ENCODE results near the gene SELL. TPM values are rescaled to one million over a fixed set of nuclear protein-coding genes. Genes with fewer than 3 reads are reported as not detected.
"Not testable (repeated sequence)": the region's sequence is repeated elsewhere in the genome, so short reads cannot be mapped to it uniquely, and the experiment has no call there.

The SELL gene
- 4.0 TPM for total RNA-seq
- long read RNA-seq, transcript SELL-201 (9 exons, 2,436 nt) = major isoform, 6 of 6 reads
- long read RNA-seq, partial matches to known transcripts = 0 of 6 reads
- long read RNA-seq, other reads (novel, unspliced or antisense) = 0 of 6 reads

DNA sequence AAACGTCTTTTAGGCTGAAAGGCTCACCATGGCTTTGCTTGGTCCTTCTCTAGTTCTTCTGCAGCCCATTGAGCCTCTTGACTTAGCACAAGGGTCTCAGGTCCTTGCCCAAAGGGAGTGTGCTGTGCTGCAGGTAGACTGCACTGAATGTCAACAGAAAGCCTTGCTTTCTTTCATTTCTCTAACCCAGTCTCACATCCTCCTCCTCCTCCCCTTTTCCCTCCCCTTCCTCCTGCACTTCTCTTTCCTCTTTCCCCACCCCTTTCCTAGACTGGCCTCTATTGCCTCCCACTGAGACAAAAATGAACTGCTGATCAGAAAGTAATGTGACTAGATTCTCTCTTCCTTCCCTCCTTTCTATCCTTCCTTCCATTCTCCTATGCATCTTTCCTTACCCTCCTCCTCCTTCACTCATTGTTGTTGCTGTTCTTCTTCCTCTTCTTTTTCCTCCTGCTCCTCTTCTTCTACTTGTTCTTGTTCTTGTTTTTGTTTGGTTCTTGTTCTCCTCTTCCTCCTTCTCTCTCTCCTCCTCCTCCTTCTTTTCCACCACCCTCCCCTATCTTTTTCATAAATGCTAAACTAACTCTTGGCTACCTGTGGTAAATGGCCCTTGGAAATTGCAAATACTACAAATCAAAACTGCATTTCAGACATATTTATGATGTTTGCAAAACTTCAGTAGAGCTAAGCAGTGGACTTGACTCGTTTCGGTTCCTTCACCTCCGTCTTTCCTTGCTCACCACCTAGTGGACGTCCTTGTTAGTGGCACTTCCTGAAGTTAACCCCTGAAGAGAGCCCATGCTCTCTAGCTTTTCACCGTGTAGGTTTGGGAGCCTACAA, at the start of gene SELL:
Gene SELL (minus strand): TSS at position 152 of the 840 bp plus-strand sequence. CDS start 122 bp downstream, at position 30.
- intact Hi-C loops (cut with DNase I) = loop anchor here (5.0 kb wide), 1 partner anchor 109 kb away; no protein-coding TSS in a partner anchor
- peak; percentile 77 for DNase-seq (ENCODE audit: low spot score)

DNA sequence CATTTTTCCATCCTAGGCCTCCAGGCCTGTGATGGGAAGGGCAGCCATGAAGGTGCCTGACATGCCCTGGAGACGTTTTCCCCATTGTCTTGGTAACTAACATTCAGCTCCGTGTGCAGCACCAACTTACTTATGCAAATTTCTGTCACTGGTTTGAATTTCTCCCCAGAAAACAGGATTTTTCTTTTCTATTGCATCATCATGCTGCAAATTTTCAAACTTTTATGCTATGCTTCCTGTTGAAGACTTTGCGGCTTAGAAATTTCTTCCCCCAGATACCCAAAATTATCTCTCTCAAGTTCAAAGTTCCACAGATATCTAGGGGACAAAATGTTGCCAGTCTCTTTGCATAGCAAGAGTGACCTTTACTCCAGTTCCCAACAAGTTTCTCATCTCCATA, 47.6 kb upstream of the SELL start:
- intact Hi-C loops (cut with DNase I) = no loop called here
- DNase-seq (ENCODE audit: low spot score) = no peak

DNA sequence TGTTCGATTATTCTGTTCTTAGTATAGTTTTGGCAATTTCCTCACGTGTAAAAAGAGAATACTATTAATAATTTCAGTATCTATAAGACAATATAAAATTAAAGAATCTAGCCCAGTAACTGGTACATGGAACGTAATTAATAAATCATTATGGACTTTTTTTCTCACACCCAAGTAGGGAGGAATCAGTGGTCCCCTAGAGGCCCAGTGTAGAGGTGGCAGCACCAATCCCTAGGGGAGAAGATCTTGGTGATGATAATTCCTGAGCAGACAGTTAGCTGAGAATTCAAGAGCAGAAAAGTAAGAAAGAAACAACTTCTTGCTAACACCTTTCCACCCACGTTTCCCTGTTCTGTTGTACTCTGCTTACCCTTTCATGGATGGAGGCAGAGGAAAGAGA, 42.1 kb upstream of the SELL start:
- intact Hi-C loops (cut with DNase I) = no loop called here
- no peak for DNase-seq (ENCODE audit: low spot score)

GRCh38 chr1:169750041-169750440, 38.6 kb upstream of the SELL start:
- intact Hi-C loops (cut with DNase I) = no loop called here
- no peak for DNase-seq (ENCODE audit: low spot score)

GRCh38 chr1:169746550-169746949, 35.1 kb upstream of the SELL start:
- intact Hi-C loops (cut with DNase I) = no loop called here
- no peak for DNase-seq (ENCODE audit: low spot score)

GRCh38 chr1:169745015-169745861, 33.8 kb upstream of the SELL start:
- DNase-seq (ENCODE audit: low spot score) = no peak
- intact Hi-C loops (cut with DNase I) = no loop called here

GRCh38 chr1:169741666-169742394, 30.4 kb upstream of the SELL start:
- intact Hi-C loops (cut with DNase I) = no loop called here
- DNase-seq (ENCODE audit: low spot score) = no peak

DNA sequence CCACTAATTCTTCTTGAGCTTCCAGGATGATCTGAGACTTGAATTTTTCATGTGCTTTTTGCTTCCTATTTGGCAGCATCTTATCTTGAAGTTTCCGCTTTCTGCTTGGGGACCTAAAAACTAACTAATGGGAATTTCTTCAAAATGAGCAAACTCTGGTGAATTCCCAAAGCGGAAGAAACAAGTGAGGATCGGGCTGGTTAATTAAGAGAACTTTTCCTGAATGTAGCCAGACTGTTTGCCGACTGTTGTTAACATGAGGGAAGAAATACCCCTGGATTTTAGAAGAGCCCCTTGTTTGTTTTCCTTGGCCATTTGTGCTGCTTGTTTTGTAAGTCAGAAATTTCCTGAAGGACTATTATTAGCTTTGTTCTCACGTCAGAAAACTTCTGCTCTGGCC, 28.6 kb upstream of the SELL start:
- DNase-seq (ENCODE audit: low spot score) = no peak
- intact Hi-C loops (cut with DNase I) = loop anchor here (5.0 kb wide), 1 partner anchor 52 kb away; the partner anchor contains the start of gene METTL18

- no peak for DNase-seq (ENCODE audit: low spot score)
- intact Hi-C loops (cut with DNase I) = no loop called here
Measured at GRCh38 chr1:169733924-169734323, 22.5 kb upstream of the SELL start, which contains the start of gene SELE. SELE (minus strand) TSS chr1:169734079; CDS start chr1:169733612, 467 bp downstream.

- DNase-seq (ENCODE audit: low spot score) = no peak
- intact Hi-C loops (cut with DNase I) = no loop called here
Measured at GRCh38 chr1:169731446-169731845, 20.0 kb upstream of the SELL start.

GRCh38 chr1:169729991-169730390, 18.6 kb upstream of the SELL start:
- no peak for DNase-seq (ENCODE audit: low spot score)
- intact Hi-C loops (cut with DNase I) = no loop called here

- DNase-seq (ENCODE audit: low spot score) = no peak
- intact Hi-C loops (cut with DNase I) = no loop called here
Measured at GRCh38 chr1:169727307-169727706, 15.9 kb upstream of the SELL start.

DNA sequence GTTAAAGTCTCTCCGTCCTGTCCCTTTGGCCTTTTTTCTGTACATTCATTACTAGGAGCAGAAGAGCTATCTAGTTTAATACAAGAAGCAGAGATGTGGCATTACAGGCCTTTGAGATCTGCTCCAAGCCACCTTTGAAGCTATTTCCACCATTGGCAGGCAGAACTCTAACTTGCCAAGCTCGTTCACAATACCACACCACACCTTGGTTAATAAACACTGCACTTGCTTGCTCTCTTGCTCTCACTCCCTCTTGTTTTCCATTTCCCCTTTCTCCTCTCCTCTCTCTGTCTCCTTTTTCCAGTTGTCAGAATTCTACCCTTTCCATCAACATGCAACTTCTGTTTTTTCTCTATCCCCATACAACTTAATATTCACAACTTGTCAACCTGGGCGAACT, 15.4 kb upstream of the SELL start:
- intact Hi-C loops (cut with DNase I) = no loop called here
- DNase-seq (ENCODE audit: low spot score) = no peak

DNA sequence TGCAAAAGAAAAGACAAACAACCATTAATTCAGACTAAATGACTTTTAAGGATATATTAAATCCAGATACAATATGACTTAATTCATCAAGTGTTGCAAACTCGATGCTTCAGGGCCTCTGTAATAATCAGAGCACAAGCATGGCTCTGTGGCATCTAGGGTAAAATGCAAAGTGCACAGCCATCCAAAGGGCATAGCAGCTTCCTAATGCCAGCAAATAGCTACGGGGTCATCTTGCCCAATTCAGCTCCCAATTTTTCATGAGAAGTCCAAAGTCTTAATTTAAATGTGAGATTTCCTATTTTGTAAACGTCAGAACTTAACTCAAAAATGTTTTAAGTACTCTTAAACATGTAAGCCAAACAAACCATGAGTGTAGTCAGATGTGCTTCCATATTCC, 14.5 kb upstream of the SELL start:
- intact Hi-C loops (cut with DNase I) = no loop called here
- no peak for DNase-seq (ENCODE audit: low spot score)

DNA sequence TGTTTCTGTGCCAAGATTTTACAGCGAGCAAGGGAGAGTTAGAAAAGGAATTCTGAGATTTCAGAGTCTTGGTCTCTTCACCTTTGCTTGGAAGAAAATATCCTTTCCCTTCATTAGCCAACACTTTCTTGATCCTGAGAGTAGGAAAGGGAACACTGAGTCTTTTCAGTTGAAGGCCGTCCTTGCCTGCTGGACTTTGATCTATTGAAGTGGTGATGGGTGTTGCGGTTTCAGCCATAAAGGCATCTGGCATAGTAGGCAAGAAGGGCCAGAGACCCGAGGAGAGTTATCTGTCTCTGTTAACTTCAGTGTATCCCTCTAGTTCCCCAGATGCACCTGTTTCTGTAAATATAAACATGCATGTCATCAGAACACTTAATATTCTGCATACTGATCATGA, 12.7 kb upstream of the SELL start:
- intact Hi-C loops (cut with DNase I) = no loop called here
- no peak for DNase-seq (ENCODE audit: low spot score)

DNA sequence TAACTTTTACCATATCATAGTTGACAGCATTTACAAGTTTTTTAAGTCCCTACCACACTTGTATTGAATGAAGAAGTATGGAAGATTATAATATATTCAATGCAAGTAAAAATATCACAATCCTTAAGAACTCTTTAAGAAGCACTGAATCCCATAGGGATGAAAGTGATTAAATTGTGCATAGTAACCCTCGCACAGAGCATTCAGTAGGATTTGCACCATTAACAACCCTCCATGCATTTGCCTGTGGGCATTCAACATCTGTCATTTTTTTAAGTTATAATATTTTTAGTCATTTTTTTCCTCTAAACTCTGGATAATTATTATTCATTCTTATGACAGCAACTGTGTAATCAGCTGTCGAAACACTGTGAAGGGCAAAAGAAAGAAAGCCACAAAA, 12.3 kb upstream of the SELL start:
- no peak for DNase-seq (ENCODE audit: low spot score)
- intact Hi-C loops (cut with DNase I) = no loop called here

- intact Hi-C loops (cut with DNase I) = no loop called here
- no peak for DNase-seq (ENCODE audit: low spot score)
Measured at GRCh38 chr1:169722779-169723178, 11.4 kb upstream of the SELL start.

- intact Hi-C loops (cut with DNase I); DNase-seq (ENCODE audit: low spot score): not testable (repeated sequence)
Measured at GRCh38 chr1:169715100-169715499, 3.7 kb upstream of the SELL start.

- not testable (repeated sequence) for DNase-seq (ENCODE audit: low spot score)
- intact Hi-C loops (cut with DNase I) = loop anchor here (5.0 kb wide), 1 partner anchor 111 kb away; no protein-coding TSS in a partner anchor
Measured at GRCh38 chr1:169713090-169713489, 1.7 kb upstream of the SELL start.

DNA sequence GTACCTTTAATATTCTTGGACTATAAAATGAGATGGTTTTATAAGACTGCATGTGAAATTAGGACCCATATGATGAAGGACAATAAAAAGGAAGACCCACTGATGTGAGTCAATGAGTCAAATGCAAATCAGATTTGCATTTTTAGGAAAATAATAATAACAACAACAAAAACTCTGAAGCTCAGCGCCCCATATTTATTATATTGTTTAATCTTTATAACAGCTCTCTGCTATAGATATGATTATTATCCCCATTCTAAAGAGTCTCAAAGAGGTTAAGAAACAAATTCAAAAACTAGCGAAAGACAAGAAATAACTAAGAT, 850 bp upstream of the SELL start:
- DNase-seq (ENCODE audit: low spot score) = no peak
- intact Hi-C loops (cut with DNase I) = loop anchor here (5.0 kb wide), 1 partner anchor 110 kb away; no protein-coding TSS in a partner anchor
